Activated CD4-positive, alpha-beta T cell treated with anti-CD3 and anti-CD28 coated beads for 4 hours (primary cell): ENCODE data around the gene ANGPTL8.

Experiments
- DNase-seq, 2 donors: peaks; one replicate each; pipeline ENCODE4 v3.0.0-alpha.2; 2020

The ANGPTL8 gene, protein sequence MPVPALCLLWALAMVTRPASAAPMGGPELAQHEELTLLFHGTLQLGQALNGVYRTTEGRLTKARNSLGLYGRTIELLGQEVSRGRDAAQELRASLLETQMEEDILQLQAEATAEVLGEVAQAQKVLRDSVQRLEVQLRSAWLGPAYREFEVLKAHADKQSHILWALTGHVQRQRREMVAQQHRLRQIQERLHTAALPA

DNA sequence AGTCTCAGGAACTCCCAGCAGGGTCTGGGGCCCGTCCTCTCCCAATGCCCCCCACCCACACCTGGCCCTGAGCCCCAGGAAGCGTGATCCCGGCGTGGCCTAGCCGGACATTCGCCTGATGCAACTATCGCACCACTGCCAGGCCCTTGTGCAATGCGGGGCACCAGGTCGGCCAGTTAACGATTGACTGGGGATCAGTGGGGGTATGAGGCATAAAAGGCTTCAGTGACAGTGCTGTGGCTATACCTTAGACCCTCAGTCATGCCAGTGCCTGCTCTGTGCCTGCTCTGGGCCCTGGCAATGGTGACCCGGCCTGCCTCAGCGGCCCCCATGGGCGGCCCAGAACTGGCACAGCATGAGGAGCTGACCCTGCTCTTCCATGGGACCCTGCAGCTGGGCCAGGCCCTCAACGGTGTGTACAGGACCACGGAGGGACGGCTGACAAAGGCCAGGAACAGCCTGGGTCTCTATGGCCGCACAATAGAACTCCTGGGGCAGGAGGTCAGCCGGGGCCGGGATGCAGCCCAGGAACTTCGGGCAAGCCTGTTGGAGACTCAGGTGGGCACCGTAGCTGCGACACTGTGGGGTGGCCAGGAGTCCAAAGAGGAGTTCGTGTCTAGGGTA, at the start of gene ANGPTL8:
ANGPTL8 (plus strand) TSS at position 243 of the 624 bp plus-strand sequence; CDS start at position 262, 19 bp downstream.
- DNase-seq = no peak

DNA sequence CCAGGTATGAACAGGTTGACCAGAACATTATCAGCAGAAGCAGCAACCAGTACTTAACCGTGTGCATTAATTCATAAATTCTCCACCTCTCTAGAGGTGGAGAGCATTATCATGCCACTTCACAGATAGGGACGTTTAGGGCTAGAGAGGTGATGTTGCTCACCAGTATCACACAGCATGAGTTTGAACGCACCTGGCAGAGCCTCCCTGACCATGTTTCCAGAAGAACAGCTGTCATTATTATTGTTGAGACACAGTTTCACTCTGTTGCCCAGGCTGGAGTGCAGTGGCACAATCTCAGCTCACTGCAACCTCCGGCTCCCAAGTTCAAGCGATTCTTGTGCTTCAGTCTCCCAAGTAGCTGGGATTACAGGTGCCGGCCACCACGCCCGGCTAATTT, 48.9 kb upstream of the ANGPTL8 start:
- no peak for DNase-seq

DNA sequence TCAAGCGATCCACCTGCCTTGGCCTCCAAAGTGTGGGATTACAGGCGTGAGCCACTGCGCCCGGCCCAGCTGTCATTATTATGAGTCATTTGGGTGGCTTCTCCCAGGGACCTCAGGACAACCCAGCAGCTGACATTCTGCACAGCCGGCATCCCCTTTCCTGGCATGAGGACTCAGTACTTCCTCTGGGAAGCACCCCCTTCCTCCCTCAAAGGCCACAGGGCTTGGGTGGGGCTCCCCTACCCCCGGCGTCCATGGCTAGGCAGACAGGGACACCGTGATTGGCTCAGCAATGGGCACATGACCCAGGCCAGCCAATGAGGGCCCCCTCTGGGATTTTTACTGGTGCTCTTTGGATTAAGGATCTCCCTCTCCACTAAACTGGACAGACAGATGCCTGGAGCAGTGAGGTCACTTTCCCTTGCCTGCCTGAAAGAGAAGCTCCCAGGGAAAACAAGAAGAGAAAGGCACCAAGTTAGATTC, 48.1 kb upstream of the ANGPTL8 start:
- no peak for DNase-seq

DNA sequence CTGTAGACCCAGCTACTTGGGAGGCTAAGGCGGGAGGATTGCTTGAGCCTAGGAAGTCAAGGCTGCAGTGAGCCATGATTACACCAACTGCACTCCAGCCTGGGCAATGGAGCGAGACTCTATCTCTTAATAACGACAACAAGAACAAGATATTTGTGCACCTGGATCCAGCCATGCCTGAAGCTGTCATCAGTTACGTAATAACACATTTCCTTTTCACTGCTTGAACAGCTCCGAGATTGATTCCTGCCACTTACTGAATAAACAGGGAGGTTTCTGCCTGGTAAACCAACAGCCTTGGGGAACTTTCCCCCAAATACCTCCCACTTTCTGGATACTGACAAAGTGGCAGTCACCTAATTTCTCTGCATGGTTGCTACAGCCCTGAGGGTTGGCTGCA, 47.5 kb upstream of the ANGPTL8 start:
- no peak for DNase-seq

DNA sequence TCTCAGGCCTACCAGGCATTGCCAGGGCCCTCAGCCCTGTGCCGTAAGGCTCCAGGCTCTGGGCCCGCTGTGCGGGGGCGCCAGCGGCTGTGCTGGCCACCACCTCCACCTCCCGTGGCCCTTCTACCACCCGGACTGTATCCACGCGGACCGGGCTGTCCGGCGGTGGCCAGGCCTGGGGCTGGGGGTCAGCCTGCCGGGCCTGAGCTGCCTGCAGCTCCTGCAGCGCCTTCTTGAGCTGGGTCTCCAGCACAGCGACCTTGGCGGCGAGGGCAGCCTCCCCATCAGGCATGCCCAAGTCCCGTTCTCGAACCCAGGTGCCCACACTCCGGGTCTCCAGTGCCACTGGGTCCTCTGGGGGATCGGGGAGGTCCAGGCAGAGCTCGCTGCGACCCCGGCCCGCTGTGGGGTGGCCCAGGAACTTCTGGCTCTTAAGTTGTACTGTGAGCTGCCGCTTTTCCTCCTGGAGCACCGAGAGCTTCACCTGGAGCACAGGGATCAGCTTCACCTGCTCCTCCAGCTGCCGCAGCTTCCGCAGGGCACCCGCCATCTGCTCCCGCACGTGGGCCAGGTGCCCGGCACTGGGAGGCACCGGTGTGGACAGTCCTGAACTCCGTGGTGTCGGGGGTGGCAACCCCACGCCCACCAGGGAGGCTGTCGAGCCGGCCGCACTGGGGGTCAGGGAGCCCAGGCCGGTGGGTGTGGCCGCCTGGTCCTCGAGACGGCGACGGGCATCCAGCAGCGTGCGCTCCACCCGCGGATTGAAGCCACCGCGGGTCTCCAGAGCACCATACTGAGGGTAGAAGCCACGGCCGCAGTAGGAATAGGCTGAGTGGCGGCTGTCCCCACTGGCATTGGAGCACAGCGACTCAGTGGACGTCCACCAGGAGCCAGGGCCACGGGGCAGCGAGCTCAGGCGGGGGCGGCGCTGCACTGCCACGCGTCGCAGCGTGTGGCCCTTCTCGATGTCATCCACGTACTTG, 46.2 kb upstream of the ANGPTL8 start:
- DNase-seq = no peak

DNA sequence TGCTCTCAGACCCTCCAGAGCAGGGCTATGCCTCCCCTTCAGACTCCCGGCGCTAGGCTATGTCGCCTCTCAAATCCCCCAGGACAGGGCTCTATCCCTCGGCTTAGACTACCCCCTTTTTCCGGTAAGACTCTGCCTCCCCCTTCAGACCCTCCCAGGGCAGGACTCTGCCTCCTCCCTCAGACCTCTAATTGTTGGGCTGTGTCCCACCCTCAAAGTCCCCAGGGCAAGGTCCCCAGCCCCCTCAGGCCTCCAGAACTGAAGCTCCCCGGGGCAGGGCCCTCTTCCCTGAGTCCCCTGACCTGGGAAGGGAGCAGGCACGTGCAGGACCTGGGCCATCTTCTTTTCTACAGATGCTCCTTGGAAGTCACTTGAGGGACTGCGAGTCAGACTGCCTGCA, 45.2 kb upstream of the ANGPTL8 start:
- no peak for DNase-seq

DNA sequence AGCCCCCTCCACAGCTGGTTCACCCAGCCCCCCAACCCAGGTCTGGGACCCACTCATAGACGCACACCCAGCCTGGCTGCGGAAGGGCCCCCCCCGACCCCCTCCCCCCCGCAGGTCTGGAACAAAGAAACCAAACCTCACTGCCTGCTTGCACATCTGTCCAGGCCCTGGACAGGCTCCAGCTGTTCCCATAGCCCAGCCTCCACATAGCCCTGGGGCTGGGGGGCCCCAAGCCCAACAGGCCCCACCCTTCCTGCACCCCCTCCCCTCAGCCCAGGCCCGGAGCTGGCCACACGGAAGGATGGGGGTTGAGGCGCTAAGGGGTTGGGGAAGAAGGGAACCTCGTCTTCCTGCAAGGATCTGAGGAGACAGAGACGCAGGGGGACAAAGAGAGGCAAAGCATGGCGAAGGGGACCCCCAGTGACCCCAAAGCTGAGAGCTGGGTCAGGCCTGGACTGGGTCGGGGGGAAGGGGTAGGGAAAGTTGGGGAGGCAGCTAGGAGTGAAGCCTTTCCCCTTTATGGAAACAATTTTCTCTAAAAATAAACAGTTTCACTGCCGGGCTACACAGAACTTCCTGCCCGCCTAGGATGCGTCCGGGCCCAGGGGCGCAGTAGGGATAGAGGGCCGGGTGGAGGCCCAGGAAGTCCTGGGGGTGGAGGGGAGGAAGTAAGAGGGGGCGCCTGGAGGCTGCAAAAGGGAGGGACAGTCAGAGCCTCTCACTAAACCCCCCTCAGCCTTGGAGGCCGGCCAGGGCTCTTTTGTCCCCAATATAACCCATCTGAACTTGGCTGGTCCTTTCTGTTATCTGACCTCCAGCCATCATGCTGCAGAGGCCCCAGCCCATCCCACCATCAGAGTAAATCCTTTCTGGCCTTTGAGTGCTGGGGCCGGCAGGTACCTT, 44.5 kb upstream of the ANGPTL8 start:
- DNase-seq = no peak

DNA sequence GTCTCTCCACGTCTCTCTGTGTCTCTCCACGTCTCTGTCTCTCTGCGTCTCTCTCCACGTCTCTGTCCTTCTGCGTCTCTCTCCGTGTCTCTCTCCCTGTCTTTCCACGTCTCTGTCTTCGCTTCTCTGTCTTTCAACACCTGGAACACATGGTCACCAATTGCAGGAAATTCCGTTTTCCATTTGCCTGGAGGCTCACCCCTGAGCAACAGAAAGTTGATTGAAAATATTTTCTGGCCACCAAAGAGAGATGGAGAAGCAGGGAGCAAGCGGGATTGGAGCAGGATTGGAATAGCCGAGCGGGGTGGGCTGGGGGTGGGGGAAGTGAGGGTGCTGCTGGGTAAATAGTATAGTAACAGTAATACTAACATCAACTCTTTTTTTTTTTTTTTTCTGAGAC, 43.7 kb upstream of the ANGPTL8 start:
- no peak for DNase-seq

DNA sequence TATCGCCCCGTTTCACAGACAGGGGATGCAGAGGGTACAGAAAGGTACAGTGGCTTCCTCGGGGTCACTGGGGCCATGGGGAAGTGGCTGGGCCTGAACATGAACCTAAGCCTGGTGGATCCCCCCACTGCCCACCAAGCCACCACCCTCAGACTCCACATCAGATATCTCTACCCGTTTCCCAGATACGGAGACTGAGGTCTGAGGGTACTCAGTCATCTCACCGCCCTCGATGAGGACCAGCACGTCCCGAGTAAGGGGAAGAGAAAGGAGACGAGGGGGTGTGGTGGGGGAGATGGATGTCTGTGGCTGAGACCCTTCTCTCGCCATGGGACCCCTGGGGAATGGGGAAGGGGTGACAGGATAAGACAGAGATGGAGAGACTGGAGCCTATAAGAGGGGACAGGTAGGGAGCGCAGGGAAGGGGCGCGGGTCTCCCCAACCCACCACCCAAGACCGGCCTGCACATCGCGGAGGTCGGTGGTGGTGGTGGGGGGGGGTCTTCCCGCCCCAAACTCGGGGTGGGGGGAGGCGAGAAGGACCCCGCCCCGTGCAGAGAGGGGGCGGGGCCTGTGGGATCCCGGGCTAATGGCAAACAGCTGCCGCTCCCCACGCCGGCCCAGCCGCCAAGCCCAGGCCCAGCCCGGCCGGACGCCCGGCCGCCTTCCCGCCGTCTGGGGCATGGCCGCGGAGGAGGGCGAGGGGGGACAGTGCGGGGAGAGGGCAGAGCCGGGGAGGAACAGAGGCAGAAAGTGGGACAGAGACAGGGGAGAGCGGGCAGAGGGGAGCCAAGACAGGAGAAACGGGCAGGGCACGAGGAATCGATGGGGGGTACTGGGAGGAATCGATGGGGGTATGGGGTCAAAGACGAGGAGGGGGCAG, 42.8 kb upstream of the ANGPTL8 start:
- no peak for DNase-seq

DNA sequence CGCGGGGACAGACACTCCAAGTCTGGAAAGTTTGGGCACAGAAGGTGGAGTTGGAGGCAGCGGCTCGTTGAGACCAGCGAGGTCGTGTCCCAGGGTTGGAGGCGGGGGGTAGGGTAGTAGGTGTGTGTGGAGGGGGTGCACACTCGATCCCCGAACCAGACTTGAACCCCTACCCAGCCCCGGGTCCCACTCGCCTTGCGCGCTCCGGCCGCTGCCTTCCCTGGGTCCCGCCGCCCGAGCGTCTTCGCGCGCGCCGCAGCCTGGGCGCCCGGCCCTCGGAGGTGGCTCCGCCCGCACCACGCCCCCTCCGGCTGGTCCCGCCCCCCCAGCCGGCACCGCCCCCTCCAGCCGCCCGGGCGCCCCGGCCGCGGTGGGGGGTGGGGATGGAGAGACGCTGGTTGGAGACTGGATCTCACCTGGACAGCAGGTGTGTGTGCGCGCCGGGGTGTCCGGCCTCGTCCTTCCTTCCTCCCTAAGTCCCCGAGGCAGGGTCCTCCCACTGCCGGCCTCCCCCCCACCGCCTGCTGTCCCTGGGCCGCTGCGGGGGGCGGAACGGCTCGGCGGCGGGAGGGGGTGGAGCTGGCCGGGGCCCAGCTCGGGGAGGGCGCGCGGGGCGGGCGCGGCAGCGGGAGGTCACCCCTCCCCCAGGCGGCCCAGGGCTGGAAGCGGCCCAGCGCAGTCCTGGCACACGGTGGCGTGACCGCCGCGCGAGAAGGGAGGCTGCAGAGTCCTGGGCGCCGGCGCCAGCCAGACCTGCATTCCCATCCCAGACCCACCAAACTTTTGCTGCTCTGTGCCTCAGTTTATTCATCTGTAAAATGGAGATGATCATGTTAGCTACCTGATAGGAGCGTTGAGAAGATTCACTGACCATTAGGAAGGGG, 41.9 kb upstream of the ANGPTL8 start, which contains the start of gene KANK2:
KANK2 (minus strand) TSS at position 255 of the 884 bp plus-strand sequence. CDS start 3,034 bp downstream, outside the sequence.
- DNase-seq = peak; percentile 58 to 67

DNA sequence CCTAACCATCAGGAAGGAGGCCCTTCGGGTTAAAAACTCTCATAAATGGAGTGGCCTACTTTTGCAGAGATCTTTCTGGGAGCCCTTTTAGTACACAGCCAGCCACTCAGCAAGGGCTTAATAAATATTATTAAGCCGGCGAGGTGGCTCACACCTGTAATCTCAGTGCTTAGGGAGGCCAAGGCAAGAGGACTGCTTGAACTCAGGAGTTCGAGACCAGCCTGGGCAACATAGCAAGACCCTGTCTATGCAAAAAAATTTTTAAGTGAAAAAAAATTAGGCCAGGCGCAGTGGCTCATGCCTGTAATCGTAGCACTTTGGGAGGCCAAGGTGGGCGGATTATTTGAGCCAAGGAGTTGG, 41.3 kb upstream of the ANGPTL8 start:
- DNase-seq = no peak

DNA sequence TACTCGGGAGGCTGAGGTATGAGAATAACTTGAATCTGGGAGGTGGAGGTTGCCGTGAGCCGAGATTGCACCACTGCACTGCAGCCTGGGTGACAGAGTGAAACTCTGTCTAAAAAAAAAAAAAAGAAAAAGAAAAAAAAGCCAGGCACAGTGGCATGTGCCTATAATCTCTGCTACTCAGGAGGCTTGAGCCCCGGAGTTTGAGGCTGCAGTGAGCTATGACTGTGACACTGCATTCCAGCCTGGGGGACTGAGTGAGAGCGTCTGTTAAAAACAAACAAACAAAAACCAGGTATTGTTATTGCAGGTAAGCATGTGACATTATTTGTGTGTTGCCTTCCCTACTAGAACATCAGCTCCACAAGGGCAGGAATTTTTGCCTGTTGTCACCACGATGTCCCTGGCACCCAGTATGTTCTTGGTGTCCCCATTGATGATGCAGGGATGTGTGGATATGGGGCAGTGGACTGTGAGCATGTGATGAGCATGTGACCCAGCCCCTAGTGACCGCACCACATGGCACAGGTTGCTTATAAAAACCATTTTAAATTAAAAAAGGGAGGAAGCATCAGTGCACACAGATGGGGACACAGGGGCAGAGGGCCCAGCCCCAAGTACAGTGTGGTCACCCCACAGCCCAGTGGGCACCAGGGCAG, 40.5 kb upstream of the ANGPTL8 start:
- no peak for DNase-seq

DNA sequence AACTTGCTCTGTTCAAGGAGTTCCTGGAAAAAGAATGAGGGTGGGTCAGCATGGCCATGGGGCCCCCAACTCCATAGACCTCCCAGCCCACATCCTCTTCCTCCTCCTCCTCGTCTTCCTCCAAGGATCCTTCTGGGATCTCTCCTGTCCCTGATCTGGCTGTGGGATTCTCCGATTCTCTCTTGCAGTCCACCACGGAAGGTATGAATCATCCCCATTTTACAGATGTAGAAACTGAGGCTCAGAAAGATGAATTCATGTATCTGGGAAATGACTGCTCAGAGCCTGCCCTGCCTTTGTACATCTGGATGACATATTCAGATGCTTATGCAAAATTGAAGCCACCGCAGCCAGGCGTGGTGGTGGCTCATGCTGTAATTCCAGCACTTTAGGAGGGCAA, 39.9 kb upstream of the ANGPTL8 start:
- no peak for DNase-seq

DNA sequence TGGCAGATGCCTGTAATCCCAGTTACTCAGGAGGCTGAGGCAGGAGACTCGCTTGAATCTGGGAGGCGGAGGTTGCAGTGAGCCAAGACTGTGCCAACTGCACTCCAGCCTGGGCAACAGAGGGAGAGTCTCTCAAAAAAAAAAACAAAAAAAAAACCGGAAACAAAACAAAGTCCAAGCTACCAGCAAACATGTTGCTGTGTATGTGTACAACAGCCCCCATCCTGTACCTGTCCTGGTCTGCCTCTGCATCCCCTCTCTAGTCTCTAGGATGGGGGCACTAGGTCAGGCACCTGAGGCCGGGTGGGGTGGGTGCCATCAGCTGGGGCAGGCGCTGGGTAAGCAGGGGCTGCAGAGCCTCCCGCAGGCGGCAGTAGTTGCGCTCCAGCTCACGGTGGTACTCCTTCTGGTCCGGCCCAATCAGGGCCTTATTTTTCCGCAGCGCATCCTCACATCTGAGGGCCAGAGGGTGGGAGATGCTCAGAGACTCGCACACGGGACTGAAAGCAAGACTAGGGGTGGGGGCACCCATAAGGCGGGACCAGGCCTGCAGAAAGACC, 39.3 kb upstream of the ANGPTL8 start:
- no peak for DNase-seq

DNA sequence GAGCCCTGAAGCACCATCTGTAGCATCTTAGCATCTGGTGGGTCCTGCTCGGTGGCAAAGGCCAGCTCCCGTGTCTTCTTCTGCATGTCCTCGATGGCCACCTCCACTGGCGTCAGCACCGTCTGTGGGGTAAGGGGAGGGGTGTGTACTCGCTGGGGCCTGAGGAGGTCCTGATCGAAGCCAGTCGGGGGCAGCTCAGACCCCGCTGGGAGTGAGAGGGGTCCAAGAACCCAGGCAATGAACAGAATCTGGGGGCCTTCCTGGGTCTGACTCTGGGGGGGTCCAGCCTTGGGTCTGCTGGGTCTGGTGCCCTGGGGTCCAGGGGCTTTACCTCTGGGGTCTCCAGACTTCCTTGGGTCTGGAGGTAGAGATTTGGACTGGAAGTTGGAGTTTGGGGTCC, 38.5 kb upstream of the ANGPTL8 start:
- no peak for DNase-seq

DNA sequence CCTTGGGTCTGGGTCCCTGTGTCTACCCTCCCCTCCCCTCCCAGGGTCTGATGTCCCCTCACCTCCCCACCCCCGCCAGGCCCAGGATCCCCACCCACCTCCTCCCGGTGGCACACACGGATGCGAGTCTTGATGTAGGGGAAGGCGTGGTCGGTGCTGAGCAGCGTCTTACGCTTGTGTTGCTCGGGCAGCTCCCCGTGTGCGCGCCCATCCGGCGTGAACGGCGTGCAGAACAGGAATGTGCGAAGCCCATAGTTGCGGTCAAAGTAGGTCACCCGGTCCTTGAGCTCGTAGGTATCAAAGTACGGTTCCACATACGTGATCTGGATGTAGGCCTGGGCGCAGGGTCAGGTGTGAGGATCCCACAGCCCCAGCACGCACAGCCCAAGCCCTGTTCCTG, 37.6 kb upstream of the ANGPTL8 start:
- DNase-seq = no peak

DNA sequence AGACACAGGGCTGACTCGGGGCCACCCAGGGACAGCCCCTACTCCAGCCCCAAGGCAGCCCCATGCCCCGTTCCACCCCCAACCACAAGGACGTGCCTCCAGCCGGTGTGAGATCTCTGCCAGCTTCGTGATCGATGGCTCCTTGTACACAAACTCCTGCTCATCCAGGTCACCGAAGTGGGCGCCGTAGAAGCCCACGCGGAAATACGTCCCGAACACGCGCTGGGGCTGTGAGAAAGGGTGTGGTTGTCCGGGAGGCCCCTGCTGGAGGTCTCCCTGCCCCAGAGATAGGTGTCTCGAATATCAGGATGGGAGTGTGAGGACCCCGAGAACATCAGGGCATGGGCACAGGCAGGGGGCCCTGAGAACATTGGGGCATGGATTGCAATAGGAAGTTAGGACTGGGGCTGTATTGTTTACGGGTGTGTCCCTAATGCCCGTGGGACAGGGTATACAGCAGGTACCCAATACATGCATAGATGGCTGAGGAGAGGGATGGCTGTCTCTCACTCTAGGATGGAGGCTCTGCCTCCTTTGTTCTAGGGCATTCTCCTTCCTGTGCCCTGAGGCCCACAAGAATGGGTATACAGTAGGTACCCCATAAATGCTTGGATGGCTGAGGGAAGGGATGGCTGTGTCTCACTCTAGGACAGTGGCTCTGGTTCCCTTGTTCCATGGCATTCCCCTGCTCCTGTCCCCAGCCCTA, 36.8 kb upstream of the ANGPTL8 start:
- no peak for DNase-seq

DNA sequence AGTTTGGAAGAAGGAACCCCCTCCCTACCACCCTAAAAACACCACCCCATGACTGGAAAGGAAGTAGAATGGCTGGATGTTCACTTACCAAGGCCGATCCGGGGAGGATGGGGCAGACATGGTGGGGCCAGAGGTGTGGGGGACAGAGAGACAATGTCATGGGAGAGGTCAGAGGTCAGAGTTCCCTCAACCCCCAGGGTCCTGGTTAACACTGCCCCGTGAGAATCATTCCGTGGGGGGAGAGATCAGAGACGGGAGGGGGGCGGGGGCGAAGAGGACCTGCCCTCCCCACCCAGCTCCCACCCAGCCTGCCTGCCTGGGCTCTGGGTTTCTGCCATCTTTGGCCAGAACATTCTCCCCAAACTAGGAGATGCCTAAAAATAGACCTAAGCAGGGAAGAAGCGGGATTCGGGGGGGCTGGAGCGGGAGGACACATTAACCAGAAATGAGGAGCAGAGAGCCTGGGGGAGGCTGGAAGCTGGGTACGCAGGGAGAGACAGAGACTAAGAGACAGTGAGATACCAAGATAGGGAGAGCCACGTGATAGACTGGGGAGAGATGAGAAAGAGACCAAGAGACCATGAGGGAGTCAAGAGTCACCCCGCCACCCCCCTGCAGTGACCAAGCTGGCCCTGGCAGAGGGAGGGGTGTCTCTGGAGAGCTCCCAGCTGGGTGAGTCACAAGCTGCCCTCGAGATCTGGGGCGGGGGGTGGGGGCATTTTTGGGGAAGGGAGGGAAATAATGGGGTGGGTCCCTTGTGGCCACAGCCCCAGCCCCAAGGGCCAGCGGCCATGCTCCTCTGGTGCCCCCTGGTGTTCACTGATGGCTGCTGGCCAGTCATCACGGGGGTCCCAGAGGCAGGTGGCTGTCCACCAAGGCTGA, 36.0 kb upstream of the ANGPTL8 start:
- peak; percentile 27 to 36 for DNase-seq
